GM10266 (cell line): ENCODE measurements around the gene APC2.

ENCODE experiments used
- DNase-seq: peaks from one replicate; pipeline ENCODE4 v3.0.0; 2012; ENCODE audit errors: extremely low spot score
- TF ChIP-seq, protein P1 (sequence below): IDR thresholded peaks from 2 replicates; pipeline ENCODE4 v1.5.1; 2012; ENCODE audit warnings: mild to moderate bottlenecking, low read depth; ENCODE audit not compliant: control insufficient read depth, insufficient read depth; ENCODE audit errors: missing control alignments

The APC2 gene

DNA sequence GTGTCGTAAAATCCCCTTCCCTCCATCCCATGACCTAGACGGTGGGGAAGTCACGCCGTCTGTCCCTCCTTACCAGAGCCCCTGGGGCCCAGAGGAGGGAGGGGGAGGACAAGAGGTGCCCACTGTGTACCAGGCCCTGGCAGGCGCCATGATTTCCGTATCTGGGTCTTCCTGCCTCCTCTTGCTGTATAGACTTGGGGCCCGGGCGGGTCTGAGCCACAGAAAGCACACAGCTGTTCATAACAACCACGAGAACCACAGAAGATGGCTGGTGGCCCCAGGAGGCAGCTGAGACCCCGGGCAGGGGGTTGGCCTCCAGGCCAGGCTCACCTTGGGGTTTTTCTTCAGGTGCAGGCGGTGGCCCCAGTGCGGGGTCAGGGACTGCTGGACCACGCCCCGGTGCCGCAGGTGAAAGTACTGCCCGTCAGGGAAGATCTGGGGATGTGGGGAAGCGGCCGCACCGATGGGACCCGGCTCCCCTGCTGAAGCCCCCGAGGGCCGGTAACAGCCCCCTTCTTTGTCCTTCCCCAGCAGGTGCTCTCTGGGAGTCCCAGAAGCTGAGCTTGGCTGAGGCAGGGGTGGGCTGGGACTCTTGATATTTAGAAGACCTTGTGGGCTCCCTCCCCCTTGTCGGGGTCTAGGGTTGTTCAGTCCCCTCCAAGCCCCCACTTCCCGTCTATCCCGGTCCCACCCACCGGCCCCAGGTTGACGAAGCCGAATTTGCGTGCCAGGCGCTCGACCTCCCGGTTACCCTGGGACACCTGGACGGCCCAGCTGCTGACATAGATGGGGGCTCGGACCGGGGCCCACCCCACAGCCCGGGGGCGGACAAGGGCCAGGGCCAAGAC is 39.8 kb downstream of the APC2 start:
- TF ChIP-seq, protein P1, sequence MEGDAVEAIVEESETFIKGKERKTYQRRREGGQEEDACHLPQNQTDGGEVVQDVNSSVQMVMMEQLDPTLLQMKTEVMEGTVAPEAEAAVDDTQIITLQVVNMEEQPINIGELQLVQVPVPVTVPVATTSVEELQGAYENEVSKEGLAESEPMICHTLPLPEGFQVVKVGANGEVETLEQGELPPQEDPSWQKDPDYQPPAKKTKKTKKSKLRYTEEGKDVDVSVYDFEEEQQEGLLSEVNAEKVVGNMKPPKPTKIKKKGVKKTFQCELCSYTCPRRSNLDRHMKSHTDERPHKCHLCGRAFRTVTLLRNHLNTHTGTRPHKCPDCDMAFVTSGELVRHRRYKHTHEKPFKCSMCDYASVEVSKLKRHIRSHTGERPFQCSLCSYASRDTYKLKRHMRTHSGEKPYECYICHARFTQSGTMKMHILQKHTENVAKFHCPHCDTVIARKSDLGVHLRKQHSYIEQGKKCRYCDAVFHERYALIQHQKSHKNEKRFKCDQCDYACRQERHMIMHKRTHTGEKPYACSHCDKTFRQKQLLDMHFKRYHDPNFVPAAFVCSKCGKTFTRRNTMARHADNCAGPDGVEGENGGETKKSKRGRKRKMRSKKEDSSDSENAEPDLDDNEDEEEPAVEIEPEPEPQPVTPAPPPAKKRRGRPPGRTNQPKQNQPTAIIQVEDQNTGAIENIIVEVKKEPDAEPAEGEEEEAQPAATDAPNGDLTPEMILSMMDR, result no peak
- no peak for DNase-seq

- TF ChIP-seq, protein P1, result no peak
- peak; percentile 99 for DNase-seq
Observed at GRCh38 chr19:1490311-1491113, 40.6 kb downstream of the APC2 start, which contains the start of gene PCSK4. PCSK4 (minus strand) TSS chr19:1490350; CDS start chr19:1490346, 4 bp downstream.

- no peak for DNase-seq
- TF ChIP-seq, protein P1, result no peak
Observed at GRCh38 chr19:1491114-1491848, 41.4 kb downstream of the APC2 start, which contains the start of gene REEP6. REEP6 (plus strand) TSS chr19:1491181; CDS start chr19:1491270, 89 bp downstream.

GRCh38 chr19:1491849-1492170 is 41.9 kb downstream of the APC2 start:
- TF ChIP-seq, protein P1, result no peak
- DNase-seq, result no peak

- TF ChIP-seq, protein P1, result no peak
- no peak for DNase-seq
Observed at GRCh38 chr19:1492474-1493006, 42.6 kb downstream of the APC2 start.

- TF ChIP-seq, protein P1, result no peak
- DNase-seq, result no peak
Observed at GRCh38 chr19:1494115-1494815, 44.3 kb downstream of the APC2 start.
